Caco-2 (cell line): ENCODE measurements around the gene FBXO10. TPM values are rescaled to one million over a fixed set of nuclear protein-coding genes. Genes with fewer than 3 reads are reported as not detected.

Experiments
- BruUV-seq: library from RNA; stranded (reverse); fragments of 400-500 nt; replicated peaks from 2 replicates; lab custom pipeline; 2021; lab: Mats Ljungman, UMichigan
- CTCF ChIA-PET: fragments of 300-600 bp; sonication (Branson Sonifier 250); formaldehyde crosslinking; loops from one replicate; lab custom pipeline; 2022; ENCODE audit warnings: antibody characterized with exemption; lab: Charles Lee
- POLR2A ChIA-PET: fragments of 300-600 bp; sonication (Branson Sonifier 250); formaldehyde crosslinking; loops from one replicate; lab custom pipeline; 2022; ENCODE audit warnings: antibody characterized with exemption; lab: Charles Lee
- DNase-seq, 2 experiments: peaks; one replicate each; pipeline versions ENCODE4 v3.0.0 to v3.0.0-alpha.2; 2020 to 2022
- H3K27me3 ChIP-seq: replicated peaks from 2 replicates; pipeline ENCODE4 v1.6.0; 2011; ENCODE audit warnings: low read length; ENCODE audit not compliant: control insufficient read depth, insufficient read depth
- H3K36me3 ChIP-seq: 2 replicates; pipeline ENCODE4 v1.5.1; 2011; ENCODE audit warnings: low read length; ENCODE audit not compliant: control insufficient read depth, insufficient read depth
- H3K4me1 ChIP-seq: fragments of 250-450 bp; sonication (Bioruptor Pico); 2 replicates; pipeline ENCODE4 v1.5.1; 2020; ENCODE audit warnings: mild to moderate bottlenecking
- H3K4me3 ChIP-seq: 2 replicates; pipeline ENCODE4 v1.5.1; 2011; ENCODE audit warnings: low read depth, mild to moderate bottlenecking, control low read depth, low read length
- H3K9me3 ChIP-seq: fragments of 250-450 bp; sonication (Bioruptor Pico); 2 replicates; pipeline ENCODE4 v1.5.1; 2020; ENCODE audit warnings: mild to moderate bottlenecking, moderate library complexity
- H3K27ac Mint-ChIP-seq: one replicate; pipeline ENCODE4 v1.8.0; 2022; ENCODE audit warnings: mixed read lengths; ENCODE audit not compliant: unreplicated experiment
- H3K27me3 Mint-ChIP-seq: one replicate; pipeline ENCODE4 v1.8.0; 2022; ENCODE audit warnings: mixed read lengths; ENCODE audit not compliant: insufficient read depth, unreplicated experiment
- H3K36me3 Mint-ChIP-seq: one replicate; pipeline ENCODE4 v1.8.0; 2022; ENCODE audit warnings: mild to moderate bottlenecking, mixed read lengths; ENCODE audit not compliant: insufficient read depth, unreplicated experiment
- H3K4me1 Mint-ChIP-seq: one replicate; pipeline ENCODE4 v1.8.0; 2022; ENCODE audit warnings: low read depth, mixed read lengths; ENCODE audit not compliant: unreplicated experiment
- H3K4me3 Mint-ChIP-seq: one replicate; pipeline ENCODE4 v1.8.0; 2022; ENCODE audit warnings: mild to moderate bottlenecking, moderate library complexity, mixed read lengths; ENCODE audit not compliant: unreplicated experiment
- H3K9me3 Mint-ChIP-seq: one replicate; pipeline ENCODE4 v1.8.0; 2022; ENCODE audit warnings: mixed read lengths; ENCODE audit not compliant: unreplicated experiment
- intact Hi-C: fragments of 100-400 bp; cut with micrococcal nuclease; formaldehyde crosslinking; loops from one replicate; pipeline ENCODE4 v1.10.0; 2022; ENCODE audit not compliant: unreplicated experiment
- total RNA-seq: library from RNA; stranded (reverse); gene quantifications from 2 replicates; pipeline ENCODE4 v1.2.3, GENCODE V29; 2022
- TF ChIP-seq, protein P1 (sequence below), 2 experiments: fragments of 200-600 bp in 1 of 2; IDR thresholded peaks; 1 replicate in 1 of 2; 2 replicates in 1 of 2; pipeline versions ENCODE4 v1.5.1 to v1.8.0; 2011 to 2022; ENCODE audit warnings: antibody characterized with exemption in 1 of 2, control low read depth in 1 of 2, inconsistent platforms in 1 of 2, low read depth in 1 of 2, low read length in 1 of 2, mild to moderate bottlenecking in 1 of 2, moderate library complexity in 1 of 2; ENCODE audit not compliant: insufficient read depth in 1 of 2, severe bottlenecking in 1 of 2, unreplicated experiment in 1 of 2

FBXO10 gene
- total RNA-seq, 1 experiment from 2014 or later = 6.9 TPM

DNA sequence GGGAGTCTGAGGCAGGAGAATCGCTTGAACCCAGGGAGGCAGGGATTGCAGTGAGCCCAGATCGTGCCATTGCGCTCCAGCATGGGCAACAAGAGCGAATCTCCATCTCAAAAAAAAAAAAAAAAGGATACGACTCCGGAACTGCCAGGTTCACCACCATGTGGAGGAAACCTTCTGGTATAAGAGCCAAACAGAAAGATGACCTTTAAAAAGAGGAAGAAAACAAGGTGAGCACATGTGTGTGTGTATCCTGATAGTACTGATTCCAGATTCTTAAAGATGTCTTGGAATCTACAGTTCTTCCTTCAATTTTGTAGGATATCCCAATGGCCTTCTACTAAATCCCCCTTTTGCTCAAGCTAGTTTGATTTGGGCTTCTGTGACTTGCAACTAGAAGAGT, 33.7 kb downstream of the FBXO10 start:
- Histone ChIP-seq H3K4me1 (no peaks in the 10 kb centered on the region), H3K9me3 (no peaks in the 10 kb centered on the region), H3K27me3 (no peaks in the 10 kb centered on the region), H3K36me3 (no peaks in the 10 kb centered on the region), H3K4me3 (no peak overlapping the region)
- no peaks in the 10 kb centered on the region for H3K9me3 Mint-ChIP-seq
- ChIA-PET POLR2A (no interaction called here), CTCF (no interaction called here)
- intact Hi-C loops = no loop called here
- TF ChIP-seq, protein P1, sequence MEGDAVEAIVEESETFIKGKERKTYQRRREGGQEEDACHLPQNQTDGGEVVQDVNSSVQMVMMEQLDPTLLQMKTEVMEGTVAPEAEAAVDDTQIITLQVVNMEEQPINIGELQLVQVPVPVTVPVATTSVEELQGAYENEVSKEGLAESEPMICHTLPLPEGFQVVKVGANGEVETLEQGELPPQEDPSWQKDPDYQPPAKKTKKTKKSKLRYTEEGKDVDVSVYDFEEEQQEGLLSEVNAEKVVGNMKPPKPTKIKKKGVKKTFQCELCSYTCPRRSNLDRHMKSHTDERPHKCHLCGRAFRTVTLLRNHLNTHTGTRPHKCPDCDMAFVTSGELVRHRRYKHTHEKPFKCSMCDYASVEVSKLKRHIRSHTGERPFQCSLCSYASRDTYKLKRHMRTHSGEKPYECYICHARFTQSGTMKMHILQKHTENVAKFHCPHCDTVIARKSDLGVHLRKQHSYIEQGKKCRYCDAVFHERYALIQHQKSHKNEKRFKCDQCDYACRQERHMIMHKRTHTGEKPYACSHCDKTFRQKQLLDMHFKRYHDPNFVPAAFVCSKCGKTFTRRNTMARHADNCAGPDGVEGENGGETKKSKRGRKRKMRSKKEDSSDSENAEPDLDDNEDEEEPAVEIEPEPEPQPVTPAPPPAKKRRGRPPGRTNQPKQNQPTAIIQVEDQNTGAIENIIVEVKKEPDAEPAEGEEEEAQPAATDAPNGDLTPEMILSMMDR (IDR thresholded peaks at IDR 0.05; ENCODE audit: insufficient read depth in 1 of 2, low read depth in 1 of 2, low read length in 1 of 2, severe bottlenecking in 1 of 2, unreplicated experiment in 1 of 2) = no peak
- DNase-seq = no peak
- no TSS peak for BruUV-seq
- H3K36me3 Mint-ChIP-seq = no peaks in the 10 kb centered on the region
- no peak overlapping the region for H3K4me3 Mint-ChIP-seq
- no peak overlapping the region for H3K27ac Mint-ChIP-seq
- H3K4me1 Mint-ChIP-seq = no peaks in the 10 kb centered on the region
- no peaks in the 10 kb centered on the region for H3K27me3 Mint-ChIP-seq

DNA sequence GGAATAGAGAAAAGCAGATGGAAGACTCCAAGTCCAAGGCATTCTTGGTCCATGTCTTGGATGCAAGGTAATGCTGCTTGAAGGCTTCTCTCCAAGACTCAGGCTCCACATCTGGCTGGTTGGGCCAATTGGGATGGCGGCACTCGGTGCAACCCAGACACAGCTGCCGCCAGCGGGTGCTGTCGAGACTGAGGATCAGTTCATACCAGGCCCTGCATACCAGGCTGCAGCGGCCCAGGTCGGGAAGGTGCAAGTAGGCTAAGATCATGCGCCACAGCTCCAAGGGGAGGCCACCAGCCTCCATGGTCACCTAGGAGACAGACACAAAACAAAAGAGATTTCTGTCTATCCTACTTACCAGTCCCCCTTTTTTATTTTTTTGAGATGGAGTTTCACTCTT, 34.7 kb downstream of the FBXO10 start:
- CTCF ChIA-PET = no interaction called here

DNA sequence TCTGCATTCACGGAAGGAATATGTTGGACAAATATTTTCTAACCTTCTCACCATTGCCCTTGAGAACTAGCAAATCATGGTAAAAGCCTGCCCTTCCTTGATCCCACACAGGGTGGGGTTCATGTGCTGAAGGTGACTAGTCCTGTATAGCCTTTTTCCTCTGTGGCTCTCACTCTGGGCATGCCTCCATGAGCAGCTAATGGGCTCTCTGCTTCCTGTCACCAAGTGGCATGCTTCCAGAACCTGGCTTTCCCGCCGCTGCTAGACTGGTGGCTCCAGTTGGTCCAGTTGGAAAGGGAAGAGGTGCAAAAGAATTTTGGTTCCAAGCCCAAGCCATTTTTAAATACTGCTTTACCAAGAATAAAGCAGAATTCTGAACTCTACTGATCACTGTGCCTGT, 35.5 kb downstream of the FBXO10 start:
- Mint-ChIP-seq H3K9me3 (no peaks in the 10 kb centered on the region), H3K4me1 (no peaks in the 10 kb centered on the region), H3K27me3 (no peaks in the 10 kb centered on the region), H3K27ac (no peak overlapping the region), H3K4me3 (no peak overlapping the region), H3K36me3 (no peaks in the 10 kb centered on the region)
- no peaks in the 10 kb centered on the region for H3K27me3 ChIP-seq
- no TSS peak for BruUV-seq
- no peak for DNase-seq
- POLR2A ChIA-PET = no interaction called here
- no peaks in the 10 kb centered on the region for H3K36me3 ChIP-seq
- intact Hi-C loops = no loop called here
- CTCF ChIA-PET = no interaction called here
- no peaks in the 10 kb centered on the region for H3K4me1 ChIP-seq
- no peak overlapping the region for H3K4me3 ChIP-seq
- H3K9me3 ChIP-seq = no peaks in the 10 kb centered on the region
- TF ChIP-seq, protein P1 (IDR thresholded peaks at IDR 0.05; ENCODE audit: insufficient read depth in 1 of 2, low read depth in 1 of 2, low read length in 1 of 2, severe bottlenecking in 1 of 2, unreplicated experiment in 1 of 2) = no peak

More for the DNA sequence above, 34.7 kb downstream of the FBXO10 start:
- H3K36me3 ChIP-seq = no peaks in the 10 kb centered on the region
- H3K4me1 ChIP-seq = no peaks in the 10 kb centered on the region
- no peak for DNase-seq
- no peaks in the 10 kb centered on the region for H3K27me3 Mint-ChIP-seq
- H3K4me1 Mint-ChIP-seq = no peaks in the 10 kb centered on the region
- BruUV-seq = no TSS peak
- H3K4me3 ChIP-seq = no peak overlapping the region
- H3K36me3 Mint-ChIP-seq = no peaks in the 10 kb centered on the region
- TF ChIP-seq, protein P1 (IDR thresholded peaks at IDR 0.05; ENCODE audit: insufficient read depth in 1 of 2, low read depth in 1 of 2, low read length in 1 of 2, severe bottlenecking in 1 of 2, unreplicated experiment in 1 of 2) = no peak
- no peak overlapping the region for H3K4me3 Mint-ChIP-seq
- intact Hi-C loops = no loop called here
- no peaks in the 10 kb centered on the region for H3K9me3 ChIP-seq
- POLR2A ChIA-PET = no interaction called here
- H3K9me3 Mint-ChIP-seq = no peaks in the 10 kb centered on the region
- no peak overlapping the region for H3K27ac Mint-ChIP-seq
- no peaks in the 10 kb centered on the region for H3K27me3 ChIP-seq
